ENCODE results near the gene TARBP1. TPM values are rescaled to one million over a fixed set of nuclear protein-coding genes. Genes with fewer than 3 reads are reported as not detected.

The TARBP1 gene
- total and polyA plus RNA-seq, 2 of the 13 experiments (the other 11 are each of a cell fraction or from before 2014, with no cell fraction given), result 37.7 to 67.0 TPM

DNA sequence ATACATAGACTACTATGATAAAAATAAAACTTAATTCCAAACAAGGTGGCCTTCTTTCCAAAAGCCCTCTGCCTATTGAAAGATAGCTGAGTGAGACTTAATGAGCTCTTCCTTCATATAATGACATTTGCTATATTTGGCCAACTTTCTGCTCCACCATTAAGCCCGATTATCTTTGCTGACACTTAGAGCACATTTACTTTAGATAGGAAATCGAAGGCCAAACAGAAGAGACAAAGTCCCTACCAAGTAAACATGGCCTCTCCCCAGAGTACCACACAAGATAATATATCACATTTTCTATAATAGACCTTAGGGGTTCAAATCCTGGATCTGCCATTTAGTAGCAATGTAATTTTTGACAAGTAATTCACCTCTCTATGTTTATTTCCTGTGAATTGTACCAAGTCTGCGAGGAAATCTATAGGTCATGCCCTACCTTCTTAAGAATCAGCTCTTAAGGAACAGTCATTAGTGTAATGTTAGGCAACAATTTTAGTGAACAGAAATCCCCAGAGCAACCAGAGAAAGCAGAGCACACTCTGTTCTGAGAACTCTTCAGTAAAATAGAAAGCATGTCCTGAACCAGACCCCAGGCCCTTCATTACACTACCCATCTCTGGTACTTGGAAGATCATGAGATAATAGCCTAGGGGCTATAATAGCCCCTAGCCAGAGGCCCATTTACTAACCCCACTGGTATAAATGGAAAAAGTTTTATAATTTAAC, 123.0 kb downstream of the TARBP1 start (continued):
- TF ChIP-seq, protein P1, sequence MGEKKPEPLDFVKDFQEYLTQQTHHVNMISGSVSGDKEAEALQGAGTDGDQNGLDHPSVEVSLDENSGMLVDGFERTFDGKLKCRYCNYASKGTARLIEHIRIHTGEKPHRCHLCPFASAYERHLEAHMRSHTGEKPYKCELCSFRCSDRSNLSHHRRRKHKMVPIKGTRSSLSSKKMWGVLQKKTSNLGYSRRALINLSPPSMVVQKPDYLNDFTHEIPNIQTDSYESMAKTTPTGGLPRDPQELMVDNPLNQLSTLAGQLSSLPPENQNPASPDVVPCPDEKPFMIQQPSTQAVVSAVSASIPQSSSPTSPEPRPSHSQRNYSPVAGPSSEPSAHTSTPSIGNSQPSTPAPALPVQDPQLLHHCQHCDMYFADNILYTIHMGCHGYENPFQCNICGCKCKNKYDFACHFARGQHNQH (CRISPR knock-in tag; IDR thresholded peaks at IDR 0.05), result no peak
- peak; percentile 17; the same call in 1 of the 2 replicates for TF ChIP-seq TBX2 (CRISPR knock-in tag; IDR thresholded peaks at IDR 0.05; ENCODE audit: borderline replicate concordance)
- no peak for TF ChIP-seq ZSCAN20 (CRISPR knock-in tag; IDR thresholded peaks at IDR 0.05; ENCODE audit: borderline replicate concordance)
- TF ChIP-seq ZNF790 (CRISPR knock-in tag; IDR thresholded peaks at IDR 0.05; ENCODE audit: borderline replicate concordance), result no peak
- TF ChIP-seq, protein P2, sequence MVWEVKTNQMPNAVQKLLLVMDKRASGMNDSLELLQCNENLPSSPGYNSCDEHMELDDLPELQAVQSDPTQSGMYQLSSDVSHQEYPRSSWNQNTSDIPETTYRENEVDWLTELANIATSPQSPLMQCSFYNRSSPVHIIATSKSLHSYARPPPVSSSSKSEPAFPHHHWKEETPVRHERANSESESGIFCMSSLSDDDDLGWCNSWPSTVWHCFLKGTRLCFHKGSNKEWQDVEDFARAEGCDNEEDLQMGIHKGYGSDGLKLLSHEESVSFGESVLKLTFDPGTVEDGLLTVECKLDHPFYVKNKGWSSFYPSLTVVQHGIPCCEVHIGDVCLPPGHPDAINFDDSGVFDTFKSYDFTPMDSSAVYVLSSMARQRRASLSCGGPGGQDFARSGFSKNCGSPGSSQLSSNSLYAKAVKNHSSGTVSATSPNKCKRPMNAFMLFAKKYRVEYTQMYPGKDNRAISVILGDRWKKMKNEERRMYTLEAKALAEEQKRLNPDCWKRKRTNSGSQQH (CRISPR knock-in tag; IDR thresholded peaks at IDR 0.05; ENCODE audit: low read depth), result no peak
- TF ChIP-seq MTF1 (CRISPR knock-in tag; IDR thresholded peaks at IDR 0.05), result no peak
- TF ChIP-seq ATF7-NPFF (CRISPR knock-in tag; IDR thresholded peaks at IDR 0.05; ENCODE audit: low read depth), result no peak
- 0 out of 2 replicates have a peak, but pooled peaks have one; percentile 6 for TF ChIP-seq KDM5A (IDR thresholded peaks at IDR 0.05; ENCODE audit: borderline replicate concordance, low read length)
- no peak for TF ChIP-seq NR3C1 (CRISPR knock-in tag; IDR thresholded peaks at IDR 0.05)
- TF ChIP-seq ZNF564 (CRISPR knock-in tag; IDR thresholded peaks at IDR 0.05), result no peak
- no peak for TF ChIP-seq TAF1 (CRISPR knock-in tag; IDR thresholded peaks at IDR 0.05)
- TF ChIP-seq, protein P3, sequence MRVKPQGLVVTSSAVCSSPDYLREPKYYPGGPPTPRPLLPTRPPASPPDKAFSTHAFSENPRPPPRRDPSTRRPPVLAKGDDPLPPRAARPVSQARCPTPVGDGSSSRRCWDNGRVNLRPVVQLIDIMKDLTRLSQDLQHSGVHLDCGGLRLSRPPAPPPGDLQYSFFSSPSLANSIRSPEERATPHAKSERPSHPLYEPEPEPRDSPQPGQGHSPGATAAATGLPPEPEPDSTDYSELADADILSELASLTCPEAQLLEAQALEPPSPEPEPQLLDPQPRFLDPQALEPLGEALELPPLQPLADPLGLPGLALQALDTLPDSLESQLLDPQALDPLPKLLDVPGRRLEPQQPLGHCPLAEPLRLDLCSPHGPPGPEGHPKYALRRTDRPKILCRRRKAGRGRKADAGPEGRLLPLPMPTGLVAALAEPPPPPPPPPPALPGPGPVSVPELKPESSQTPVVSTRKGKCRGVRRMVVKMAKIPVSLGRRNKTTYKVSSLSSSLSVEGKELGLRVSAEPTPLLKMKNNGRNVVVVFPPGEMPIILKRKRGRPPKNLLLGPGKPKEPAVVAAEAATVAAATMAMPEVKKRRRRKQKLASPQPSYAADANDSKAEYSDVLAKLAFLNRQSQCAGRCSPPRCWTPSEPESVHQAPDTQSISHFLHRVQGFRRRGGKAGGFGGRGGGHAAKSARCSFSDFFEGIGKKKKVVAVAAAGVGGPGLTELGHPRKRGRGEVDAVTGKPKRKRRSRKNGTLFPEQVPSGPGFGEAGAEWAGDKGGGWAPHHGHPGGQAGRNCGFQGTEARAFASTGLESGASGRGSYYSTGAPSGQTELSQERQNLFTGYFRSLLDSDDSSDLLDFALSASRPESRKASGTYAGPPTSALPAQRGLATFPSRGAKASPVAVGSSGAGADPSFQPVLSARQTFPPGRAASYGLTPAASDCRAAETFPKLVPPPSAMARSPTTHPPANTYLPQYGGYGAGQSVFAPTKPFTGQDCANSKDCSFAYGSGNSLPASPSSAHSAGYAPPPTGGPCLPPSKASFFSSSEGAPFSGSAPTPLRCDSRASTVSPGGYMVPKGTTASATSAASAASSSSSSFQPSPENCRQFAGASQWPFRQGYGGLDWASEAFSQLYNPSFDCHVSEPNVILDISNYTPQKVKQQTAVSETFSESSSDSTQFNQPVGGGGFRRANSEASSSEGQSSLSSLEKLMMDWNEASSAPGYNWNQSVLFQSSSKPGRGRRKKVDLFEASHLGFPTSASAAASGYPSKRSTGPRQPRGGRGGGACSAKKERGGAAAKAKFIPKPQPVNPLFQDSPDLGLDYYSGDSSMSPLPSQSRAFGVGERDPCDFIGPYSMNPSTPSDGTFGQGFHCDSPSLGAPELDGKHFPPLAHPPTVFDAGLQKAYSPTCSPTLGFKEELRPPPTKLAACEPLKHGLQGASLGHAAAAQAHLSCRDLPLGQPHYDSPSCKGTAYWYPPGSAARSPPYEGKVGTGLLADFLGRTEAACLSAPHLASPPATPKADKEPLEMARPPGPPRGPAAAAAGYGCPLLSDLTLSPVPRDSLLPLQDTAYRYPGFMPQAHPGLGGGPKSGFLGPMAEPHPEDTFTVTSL (CRISPR knock-in tag; IDR thresholded peaks at IDR 0.05; ENCODE audit: borderline replicate concordance), result peak; percentile 74; the same call in 1 of the 2 replicates
- TF ChIP-seq MIXL1 (CRISPR knock-in tag; IDR thresholded peaks at IDR 0.05), result peak; percentile 43; the same call in 1 of the 2 replicates
- no peak for TF ChIP-seq ZNF703 (CRISPR knock-in tag; IDR thresholded peaks at IDR 0.05; ENCODE audit: borderline replicate concordance)
- TF ChIP-seq ZMYM2 (CRISPR knock-in tag; IDR thresholded peaks at IDR 0.05), result 0 out of 2 replicates have a peak, but pooled peaks have one; percentile 28
- peak; percentile 25; the same call in 1 of the 2 replicates for TF ChIP-seq GATAD2A (CRISPR knock-in tag; IDR thresholded peaks at IDR 0.05)
- TF ChIP-seq ZNF792 (CRISPR knock-in tag; IDR thresholded peaks at IDR 0.05), result no peak
- TF ChIP-seq ZNF24 (IDR thresholded peaks at IDR 0.05), result no peak
- no peak for TF ChIP-seq THAP11 (CRISPR knock-in tag; IDR thresholded peaks at IDR 0.05)
- peak; percentile 69 for TF ChIP-seq FOXA3 (CRISPR knock-in tag; IDR thresholded peaks at IDR 0.05)
- TF ChIP-seq POGZ (CRISPR knock-in tag; IDR thresholded peaks at IDR 0.05), result peak; percentile 43
- TF ChIP-seq CBX1 (IDR thresholded peaks at IDR 0.05; ENCODE audit: low read depth), result no peak
- no peak for TF ChIP-seq SRSF4 (IDR thresholded peaks at IDR 0.05; ENCODE audit: low read depth, low read length, poor library complexity, severe bottlenecking)
- no peak for TF ChIP-seq ZNF75D (CRISPR knock-in tag; IDR thresholded peaks at IDR 0.05; ENCODE audit: borderline replicate concordance)
